HG03135 (cell line): ENCODE measurements around the gene IL37.

Experiments
- ATAC-seq: cut with Tn5 transposase; IDR thresholded peaks from one replicate; pipeline ENCODE4 v1.9.1; 2021; ENCODE audit warnings: mild to moderate bottlenecking, moderate library complexity; ENCODE audit not compliant: unreplicated experiment

Gene IL37

GRCh38 chr2:112910865-112911264 is at the start of gene IL37:
Gene IL37, plus strand, starts transcription at chr2:112911165. Its CDS starts 1,848 bp downstream, at chr2:112913013.
- ATAC-seq, result no peak

GRCh38 chr2:112864072-112864471 is 46.9 kb upstream of the IL37 start:
- no peak for ATAC-seq

- ATAC-seq, result no peak
Measured at GRCh38 chr2:112866128-112866835, 44.7 kb upstream of the IL37 start.

GRCh38 chr2:112867701-112868631 is 43.0 kb upstream of the IL37 start:
- ATAC-seq, result no peak

- ATAC-seq, result no peak
Measured at GRCh38 chr2:112869258-112869842, 41.6 kb upstream of the IL37 start.

GRCh38 chr2:112870841-112871835 is 39.8 kb upstream of the IL37 start:
- no peak for ATAC-seq

GRCh38 chr2:112876257-112876970 is 34.6 kb upstream of the IL37 start:
- no peak for ATAC-seq

GRCh38 chr2:112876971-112877361 is 34.0 kb upstream of the IL37 start:
- no peak for ATAC-seq

- ATAC-seq, result no peak
Measured at GRCh38 chr2:112877423-112877822, 33.5 kb upstream of the IL37 start.

GRCh38 chr2:112879491-112880041 is 31.4 kb upstream of the IL37 start:
- no peak for ATAC-seq

GRCh38 chr2:112880091-112880531 is 30.9 kb upstream of the IL37 start:
- ATAC-seq, result no peak

GRCh38 chr2:112880696-112881095 is 30.3 kb upstream of the IL37 start:
- no peak for ATAC-seq

- ATAC-seq, result peak; percentile 60
Measured at GRCh38 chr2:112881217-112881985, 29.6 kb upstream of the IL37 start.

- no peak for ATAC-seq
Measured at GRCh38 chr2:112883669-112884068, 27.3 kb upstream of the IL37 start.

GRCh38 chr2:112884869-112885505 is 26.0 kb upstream of the IL37 start:
- peak; percentile 56 for ATAC-seq

GRCh38 chr2:112885506-112885902 is 25.5 kb upstream of the IL37 start:
- no peak for ATAC-seq

GRCh38 chr2:112886291-112886690 is 24.7 kb upstream of the IL37 start:
- no peak for ATAC-seq
